D721Med (cell line): ENCODE measurements around the gene B4GALNT4.
"Not testable (repeated sequence)": the region's sequence is repeated elsewhere in the genome, so short reads cannot be mapped to it uniquely, and the experiment has no call there.

ENCODE experiments used
- DNase-seq: peaks from one replicate; pipeline ENCODE4 v3.0.0; 2011; ENCODE audit warnings: low spot score; ENCODE audit not compliant: insufficient read length
- FAIRE-seq: peaks from 2 replicates; lab custom pipeline; 2011; peaks lifted over from hg19 to GRCh38; lab: Jason Lieb, UNC
- CTCF ChIP-seq: IDR thresholded peaks from 2 replicates; pipeline ENCODE4 v1.5.1; 2012; ENCODE audit warnings: mild to moderate bottlenecking, control low read depth; ENCODE audit not compliant: insufficient read depth; ENCODE audit errors: missing control alignments

The B4GALNT4 gene

GRCh38 chr11:405954-406795 lies 36.9 kb downstream of the B4GALNT4 start:
- DNase-seq (no peak), FAIRE-seq (no peak)
- TF ChIP-seq CTCF: no peak

DNA sequence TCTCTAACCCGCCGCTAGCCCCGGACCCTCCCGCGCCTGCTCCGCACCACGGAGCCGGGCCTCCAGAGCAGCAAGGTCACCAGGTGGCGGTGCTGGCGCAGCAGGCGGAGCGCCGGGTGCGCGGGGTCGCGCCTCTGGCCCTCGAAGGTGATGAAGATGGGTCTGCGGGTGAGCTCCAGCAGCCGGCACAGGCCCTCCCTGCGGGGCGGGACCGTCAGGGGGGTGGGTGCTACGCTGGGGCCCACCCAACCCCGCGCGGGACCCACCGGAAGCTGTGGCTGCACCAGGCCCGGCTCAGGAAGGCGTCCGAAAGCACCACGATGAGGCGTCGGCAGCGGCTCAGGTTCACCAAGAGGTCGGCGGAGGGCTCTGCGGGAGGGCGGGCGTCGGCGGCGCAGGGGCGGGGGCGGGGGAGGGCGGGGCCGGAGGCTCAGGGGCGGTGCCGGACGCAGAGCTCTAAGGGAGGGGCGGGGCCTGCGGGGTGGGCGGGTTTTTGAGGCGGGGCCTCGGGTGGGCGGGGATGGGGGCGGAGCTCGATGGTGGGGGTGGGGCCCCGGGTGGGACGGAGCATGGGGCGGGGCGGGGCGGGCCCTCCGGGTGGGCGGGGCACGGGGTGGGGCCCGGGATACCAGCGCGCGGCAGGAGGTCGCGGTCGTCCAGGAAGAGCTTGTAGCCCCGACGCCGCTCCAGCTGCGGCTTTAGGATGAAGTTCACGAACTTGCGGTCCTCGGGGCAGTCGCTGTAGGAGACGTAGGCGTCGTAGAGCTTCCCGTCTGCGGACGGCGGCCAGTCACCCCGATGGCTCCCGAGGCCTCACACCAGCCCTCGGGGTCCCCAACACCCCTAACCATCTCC lies 37.7 kb downstream of the B4GALNT4 start:
- no peak for DNase-seq
- TF ChIP-seq CTCF: peak; percentile 3
- FAIRE-seq: no peak

GRCh38 chr11:407651-408123 lies 38.4 kb downstream of the B4GALNT4 start:
- no peak for TF ChIP-seq CTCF
- no peak for DNase-seq
- FAIRE-seq: no peak

DNA sequence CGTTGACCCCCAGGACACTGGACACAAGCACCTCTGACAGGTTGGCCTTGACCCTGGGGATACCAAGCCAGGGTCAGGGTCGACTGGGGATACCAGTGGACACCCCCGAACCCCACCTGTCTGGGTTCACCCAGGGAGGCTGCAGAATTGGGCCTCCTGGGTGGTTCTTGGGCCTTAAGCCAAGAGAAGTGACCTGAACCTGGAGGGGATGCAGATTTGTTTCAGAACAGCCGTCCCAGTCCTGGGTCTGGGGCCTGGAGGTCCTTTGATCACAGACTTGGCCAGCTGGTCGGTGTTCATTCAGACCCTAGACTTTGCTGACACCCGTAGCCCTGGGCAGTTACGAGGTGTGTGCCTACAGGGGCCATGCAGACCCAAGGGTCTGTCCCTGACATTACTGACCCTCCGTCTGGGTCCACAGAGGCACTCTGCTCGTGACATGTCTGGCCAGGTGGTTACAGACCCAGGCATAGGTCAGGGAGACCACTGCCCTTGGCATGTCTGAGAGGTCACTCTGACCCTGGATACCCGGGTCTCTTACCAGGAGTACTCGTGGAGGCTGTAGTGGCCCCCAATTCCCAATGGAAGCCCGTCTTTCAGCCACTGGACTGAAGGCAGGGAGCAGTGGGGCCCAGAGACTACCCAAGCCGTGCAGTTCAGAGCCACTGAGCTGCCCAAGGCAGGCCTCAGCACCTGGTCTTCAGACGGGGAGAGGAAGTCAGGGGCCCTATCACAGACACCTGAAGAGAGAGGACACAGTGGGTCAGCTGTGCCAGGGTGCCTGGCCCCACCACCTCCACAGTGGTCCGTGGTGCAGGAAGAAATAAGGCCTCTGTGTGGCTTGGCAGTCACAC lies 39.1 kb downstream of the B4GALNT4 start:
- DNase-seq (no peak), FAIRE-seq (no peak)
- TF ChIP-seq CTCF: no peak

- no peak for FAIRE-seq
- TF ChIP-seq CTCF: no peak
- no peak for DNase-seq
Observed at GRCh38 chr11:409008-409599, 39.8 kb downstream of the B4GALNT4 start.

DNA sequence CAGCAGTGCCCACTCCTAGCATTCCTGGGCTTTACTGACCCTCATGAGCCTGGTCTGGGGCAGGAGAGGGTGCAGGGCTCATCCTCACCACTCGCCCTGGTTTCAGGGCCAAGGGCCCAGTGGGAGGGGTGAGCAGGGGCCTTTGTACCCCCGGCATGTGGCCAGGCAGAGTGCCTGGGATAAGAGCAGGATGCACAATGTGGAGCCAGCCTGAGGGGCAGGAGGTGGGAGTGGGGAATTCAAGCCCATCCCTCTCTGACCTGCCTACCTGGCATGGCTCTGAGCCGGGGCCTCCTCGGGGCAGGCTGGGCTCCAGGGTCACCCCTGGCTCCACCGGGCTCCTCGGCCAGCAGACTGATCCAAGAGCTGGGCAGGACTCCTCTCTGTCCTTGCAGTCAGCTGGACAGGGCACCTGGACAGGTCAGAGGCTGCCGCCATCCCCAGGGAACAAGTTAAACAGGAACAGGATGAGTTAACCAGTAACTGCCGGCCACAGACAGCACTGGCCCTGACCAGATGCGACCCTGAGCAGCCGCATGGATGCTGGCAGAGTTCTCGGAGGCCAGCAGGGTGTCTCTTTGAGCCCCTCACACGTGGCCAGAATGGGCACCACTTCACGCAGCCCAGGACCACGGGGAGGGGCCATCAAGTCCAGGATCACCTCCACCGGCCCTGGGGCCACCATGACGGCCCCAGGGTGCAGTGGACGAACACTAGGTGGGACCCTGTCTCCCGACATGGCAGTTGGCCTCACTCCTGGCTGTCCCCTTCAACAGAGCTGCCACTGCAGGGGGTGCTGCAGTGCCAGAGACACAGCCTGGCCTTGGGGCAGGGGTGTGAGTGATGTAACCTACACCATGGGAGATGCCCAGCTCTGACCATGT lies 40.5 kb downstream of the B4GALNT4 start:
- FAIRE-seq (no peak), DNase-seq (no peak)
- TF ChIP-seq CTCF: no peak

- not testable (repeated sequence) for DNase-seq, FAIRE-seq
Observed at GRCh38 chr11:410711-411110, 41.4 kb downstream of the B4GALNT4 start.

GRCh38 chr11:411520-411919 lies 42.2 kb downstream of the B4GALNT4 start:
- not testable (repeated sequence) for FAIRE-seq, DNase-seq
